ENCODE data around the gene RFX1. TPM values are rescaled to one million over a fixed set of nuclear protein-coding genes. Genes with fewer than 3 reads are reported as not detected.

RFX1 gene
- total and polyA plus RNA-seq, 9 of the 15 experiments (the other 6 are each of a cell fraction or from before 2014, with no cell fraction given) = 0.14 to 19.3 (median 1.2) TPM

- TF ChIP-seq SRSF1 (IDR thresholded peaks at IDR 0.05; ENCODE audit: low read depth, low read length) (no peak), PRPF4 (IDR thresholded peaks at IDR 0.05; ENCODE audit: insufficient read depth, low read depth, low read length, poor library complexity, severe bottlenecking) (peak; percentile 41), RHOXF2B (CRISPR knock-in tag; conservative IDR thresholded peaks at IDR 0.05) (no peak), ELF1 (tag; IDR thresholded peaks at IDR 0.05) (no peak; the same call in 1 of the 2 replicates), RAD21 (CRISPR knock-in tag; conservative IDR thresholded peaks at IDR 0.05 in 1 of 2, IDR thresholded peaks at IDR 0.05 in 1 of 2) (no peak), CREB3 (tag; conservative IDR thresholded peaks at IDR 0.05; ENCODE audit: low read depth) (no peak), GMEB1 (CRISPR knock-in tag; IDR thresholded peaks at IDR 0.05) (no peak), NR2C1 (IDR thresholded peaks at IDR 0.05) (no peak), NR2C1 (tag; IDR thresholded peaks at IDR 0.05) (0 out of 2 replicates have a peak, but pooled peaks have one; percentile 11), TCF7 (IDR thresholded peaks at IDR 0.05; ENCODE audit: borderline replicate concordance) (no peak), TRIM25 (IDR thresholded peaks at IDR 0.05; ENCODE audit: borderline replicate concordance) (no peak), THRB (CRISPR knock-in tag; conservative IDR thresholded peaks at IDR 0.05) (no peak), ZNF639 (CRISPR knock-in tag; conservative IDR thresholded peaks at IDR 0.05 in 1 of 2, IDR thresholded peaks at IDR 0.05 in 1 of 2) (peak in 1 of 2 experiments; percentile 81; a peak in 2 of 4 replicates), XRCC3 (IDR thresholded peaks at IDR 0.05) (no peak), BHLHE40 (IDR thresholded peaks at IDR 0.05; ENCODE audit: low read length) (no peak), ZNF511 (CRISPR knock-in tag; IDR thresholded peaks at IDR 0.05) (no peak), DLX4 (CRISPR knock-in tag; IDR thresholded peaks at IDR 0.05) (no peak), MCM7 (IDR thresholded peaks at IDR 0.05) (no peak)
Measured at GRCh38 chr19:14005349-14006084, 603 bp downstream of the RFX1 start (continued).
